A673 (cell line): Measurements from ENCODE around the gene NRF1. TPM values are rescaled to one million over a fixed set of nuclear protein-coding genes. Genes with fewer than 3 reads are reported as not detected.
A peak's percentile ranks its signal among the peaks of the same experiment; 100 is the strongest.

ENCODE experiments used
- BruUV-seq: library from RNA; stranded (reverse); fragments of 400-500 nt; replicated peaks from 2 replicates; lab custom pipeline; 2021; lab: Mats Ljungman, UMichigan
- CTCF ChIA-PET: fragments of 300-600 bp; sonication (Branson Sonifier 250); formaldehyde crosslinking; loops from one replicate; lab custom pipeline; 2022; ENCODE audit warnings: antibody characterized with exemption; lab: Charles Lee
- POLR2A ChIA-PET: fragments of 300-600 bp; sonication (Branson Sonifier 250); formaldehyde crosslinking; loops from one replicate; lab custom pipeline; 2022; ENCODE audit warnings: antibody characterized with exemption; ENCODE audit not compliant: low non-redundant PET; lab: Charles Lee
- DNase-seq: peaks from one replicate; pipeline ENCODE4 v3.0.0-alpha.2; 2015; ENCODE audit warnings: low spot score
- H3K27ac ChIP-seq: fragments of 200-600 bp; sonication (generic); 2 replicates; pipeline ENCODE4 v1.5.1; 2016; ENCODE audit warnings: mixed run types, low read depth, mild to moderate bottlenecking, mixed read lengths, antibody characterized with exemption, low read length; ENCODE audit not compliant: poor library complexity, severe bottlenecking
- H3K27me3 ChIP-seq: fragments of 200-600 bp; sonication (generic); replicated peaks from 2 replicates; pipeline ENCODE4 v1.6.1; 2017; ENCODE audit warnings: mixed run types, low read depth, mild to moderate bottlenecking, mixed read lengths, antibody characterized with exemption, low read length; ENCODE audit not compliant: insufficient read depth, poor library complexity
- H3K36me3 ChIP-seq: fragments of 200-600 bp; sonication (generic); 2 replicates; pipeline ENCODE4 v1.6.1; 2016; ENCODE audit warnings: mixed run types, mild to moderate bottlenecking, mixed read lengths, antibody characterized with exemption, low read length; ENCODE audit not compliant: insufficient read depth, poor library complexity, severe bottlenecking
- H3K4me1 ChIP-seq: fragments of 200-600 bp; sonication (generic); 2 replicates; pipeline ENCODE4 v1.6.1; 2017; ENCODE audit warnings: mixed run types, mild to moderate bottlenecking, mixed read lengths, antibody characterized with exemption, low read length; ENCODE audit not compliant: insufficient read depth, poor library complexity, severe bottlenecking
- H3K4me3 ChIP-seq: fragments of 200-600 bp; sonication (generic); 2 replicates; pipeline ENCODE4 v1.5.1; 2016; ENCODE audit warnings: low read depth, mixed run types, mild to moderate bottlenecking, mixed read lengths, low read length; ENCODE audit not compliant: poor library complexity, severe bottlenecking
- H3K9me3 ChIP-seq: fragments of 200-600 bp; sonication (generic); 2 replicates; pipeline ENCODE4 v1.6.1; 2016; ENCODE audit warnings: mixed run types, low read depth, mild to moderate bottlenecking, mixed read lengths, antibody characterized with exemption, low read length; ENCODE audit not compliant: poor library complexity, severe bottlenecking
- EZH2 ChIP-seq: fragments of 200-600 bp; sonication (generic); IDR thresholded peaks from 2 replicates; pipeline ENCODE4 v1.6.1; 2017; ENCODE audit warnings: borderline replicate concordance, low read depth, mild to moderate bottlenecking, mixed read lengths, antibody characterized with exemption, low read length; ENCODE audit not compliant: poor library complexity, severe bottlenecking
- intact Hi-C: fragments of 100-400 bp; cut with micrococcal nuclease; formaldehyde crosslinking; loops from one replicate; pipeline ENCODE4 v1.10.0; 2022; ENCODE audit not compliant: unreplicated experiment
- total RNA-seq: library from RNA; stranded (reverse); gene quantifications from 2 replicates; pipeline ENCODE4 v1.2.3, GENCODE V29; 2021
- TF ChIP-seq, protein P1 (sequence below): fragments of 300-800, 200-600 bp; sonication (generic); conservative IDR thresholded peaks from 2 replicates; pipeline ENCODE4 v1.5.1; 2017; ENCODE audit warnings: low read depth, mild to moderate bottlenecking, antibody characterized with exemption, low read length, moderate library complexity, mixed read lengths

The NRF1 gene
- total RNA-seq, 1 experiment from 2014 or later, result 30.2 TPM

DNA sequence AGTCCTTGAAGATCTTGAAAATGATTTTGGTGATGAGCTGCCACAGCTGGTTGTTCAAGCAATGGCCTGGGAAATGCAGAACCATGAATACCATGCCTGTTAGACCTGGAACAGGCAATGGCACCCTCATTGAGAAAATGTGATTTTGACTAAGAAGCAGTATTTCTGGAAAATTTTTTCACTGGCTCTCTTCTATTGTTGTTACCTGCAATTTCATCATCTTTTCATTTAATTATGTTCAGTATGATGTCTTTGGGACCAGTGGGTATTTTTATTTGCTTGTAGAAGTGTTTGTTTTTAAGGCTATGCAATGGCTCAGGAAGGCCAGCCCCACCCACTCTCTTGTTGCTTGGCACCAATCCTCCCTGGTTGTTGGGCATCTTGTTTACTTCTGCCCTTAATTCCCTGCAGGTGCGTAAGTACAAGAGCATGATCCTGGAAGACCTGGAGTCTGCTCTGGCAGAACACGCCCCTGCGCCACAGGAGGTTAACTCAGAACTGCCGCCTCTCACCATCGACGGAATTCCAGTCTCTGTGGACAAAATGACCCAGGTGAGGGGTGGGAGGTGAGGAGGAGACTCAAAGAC, 78.6 kb downstream of the NRF1 start:
- no peak for DNase-seq
- BruUV-seq, result no TSS peak
- intact Hi-C loops, result no loop called here
- TF ChIP-seq, protein P1, sequence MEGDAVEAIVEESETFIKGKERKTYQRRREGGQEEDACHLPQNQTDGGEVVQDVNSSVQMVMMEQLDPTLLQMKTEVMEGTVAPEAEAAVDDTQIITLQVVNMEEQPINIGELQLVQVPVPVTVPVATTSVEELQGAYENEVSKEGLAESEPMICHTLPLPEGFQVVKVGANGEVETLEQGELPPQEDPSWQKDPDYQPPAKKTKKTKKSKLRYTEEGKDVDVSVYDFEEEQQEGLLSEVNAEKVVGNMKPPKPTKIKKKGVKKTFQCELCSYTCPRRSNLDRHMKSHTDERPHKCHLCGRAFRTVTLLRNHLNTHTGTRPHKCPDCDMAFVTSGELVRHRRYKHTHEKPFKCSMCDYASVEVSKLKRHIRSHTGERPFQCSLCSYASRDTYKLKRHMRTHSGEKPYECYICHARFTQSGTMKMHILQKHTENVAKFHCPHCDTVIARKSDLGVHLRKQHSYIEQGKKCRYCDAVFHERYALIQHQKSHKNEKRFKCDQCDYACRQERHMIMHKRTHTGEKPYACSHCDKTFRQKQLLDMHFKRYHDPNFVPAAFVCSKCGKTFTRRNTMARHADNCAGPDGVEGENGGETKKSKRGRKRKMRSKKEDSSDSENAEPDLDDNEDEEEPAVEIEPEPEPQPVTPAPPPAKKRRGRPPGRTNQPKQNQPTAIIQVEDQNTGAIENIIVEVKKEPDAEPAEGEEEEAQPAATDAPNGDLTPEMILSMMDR, result no peak
- TF ChIP-seq EZH2, result no peak
- ChIA-PET POLR2A (no interaction called here), CTCF (no interaction called here)
- H3K36me3 ChIP-seq, result peaks cover 8% of the 10 kb centered on the region
- H3K4me3 ChIP-seq, result no peak overlapping the region
- no peaks in the 10 kb centered on the region for H3K4me1 ChIP-seq
- H3K27me3 ChIP-seq, result no peaks in the 10 kb centered on the region
- no peak overlapping the region for H3K27ac ChIP-seq
- H3K9me3 ChIP-seq, result no peaks in the 10 kb centered on the region

DNA sequence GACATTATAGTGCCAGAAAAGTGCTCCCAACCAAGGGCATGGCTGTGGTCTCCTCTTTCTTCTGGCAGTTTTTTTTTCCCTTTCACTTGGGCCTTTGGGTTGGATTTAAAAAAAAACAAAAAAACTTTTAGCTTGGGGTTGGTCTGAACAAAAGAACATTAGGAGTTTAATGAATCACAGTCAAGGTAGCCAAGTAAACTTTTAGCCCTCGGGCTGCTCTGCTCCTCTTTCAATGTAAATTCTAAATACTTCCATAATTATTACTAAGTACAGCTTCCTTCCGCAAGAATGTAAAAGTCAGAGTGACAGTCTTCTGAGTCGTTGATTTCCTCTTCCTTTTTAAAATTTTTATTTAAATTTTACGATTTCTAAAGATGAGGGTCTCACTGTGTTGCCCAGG, 79.2 kb downstream of the NRF1 start:
- ChIA-PET POLR2A (no interaction called here), CTCF (no interaction called here)
- no peaks in the 10 kb centered on the region for H3K27me3 ChIP-seq
- no peak for DNase-seq
- no peak overlapping the region for H3K4me3 ChIP-seq
- no peaks in the 10 kb centered on the region for H3K4me1 ChIP-seq
- peaks cover 8% of the 10 kb centered on the region for H3K36me3 ChIP-seq
- TF ChIP-seq, protein P1, result no peak
- no peak for TF ChIP-seq EZH2
- intact Hi-C loops, result no loop called here
- H3K27ac ChIP-seq, result no peak overlapping the region
- no peaks in the 10 kb centered on the region for H3K9me3 ChIP-seq
- BruUV-seq, result no TSS peak

- BruUV-seq, result no TSS peak
- peaks cover 3% of the 10 kb centered on the region for H3K4me1 ChIP-seq
- peaks cover 3% of the 10 kb centered on the region for H3K36me3 ChIP-seq
- H3K27ac ChIP-seq, result peak overlapping the region; percentile 22
- no peak overlapping the region for H3K4me3 ChIP-seq
- no peak for TF ChIP-seq EZH2
- TF ChIP-seq, protein P1, result no peak
- DNase-seq, result no peak
- intact Hi-C loops, result no loop called here
- POLR2A ChIA-PET, result interaction anchor here (0.5 kb wide), 1 partner anchor 283 kb away, joined by 9 read pairs; no protein-coding TSS in a partner anchor
- CTCF ChIA-PET, result no interaction called here
- no peaks in the 10 kb centered on the region for H3K27me3 ChIP-seq
- H3K9me3 ChIP-seq, result no peaks in the 10 kb centered on the region
These were observed 87.2 kb downstream of the NRF1 start for GRCh38 chr7:129698516-129699418.
